VCaP (cell line): ENCODE data around the gene CES2.

Source experiments
- H3K27ac ChIP-seq: fragments of 450-650 bp; 2 replicates; pipeline ENCODE4 v1.5.1; 2017
- CTCF ChIP-seq: fragments of 450-650 bp; conservative IDR thresholded peaks from 2 replicates; pipeline ENCODE4 v1.5.1; 2017; ENCODE audit warnings: mild to moderate bottlenecking, moderate library complexity

Gene CES2

DNA sequence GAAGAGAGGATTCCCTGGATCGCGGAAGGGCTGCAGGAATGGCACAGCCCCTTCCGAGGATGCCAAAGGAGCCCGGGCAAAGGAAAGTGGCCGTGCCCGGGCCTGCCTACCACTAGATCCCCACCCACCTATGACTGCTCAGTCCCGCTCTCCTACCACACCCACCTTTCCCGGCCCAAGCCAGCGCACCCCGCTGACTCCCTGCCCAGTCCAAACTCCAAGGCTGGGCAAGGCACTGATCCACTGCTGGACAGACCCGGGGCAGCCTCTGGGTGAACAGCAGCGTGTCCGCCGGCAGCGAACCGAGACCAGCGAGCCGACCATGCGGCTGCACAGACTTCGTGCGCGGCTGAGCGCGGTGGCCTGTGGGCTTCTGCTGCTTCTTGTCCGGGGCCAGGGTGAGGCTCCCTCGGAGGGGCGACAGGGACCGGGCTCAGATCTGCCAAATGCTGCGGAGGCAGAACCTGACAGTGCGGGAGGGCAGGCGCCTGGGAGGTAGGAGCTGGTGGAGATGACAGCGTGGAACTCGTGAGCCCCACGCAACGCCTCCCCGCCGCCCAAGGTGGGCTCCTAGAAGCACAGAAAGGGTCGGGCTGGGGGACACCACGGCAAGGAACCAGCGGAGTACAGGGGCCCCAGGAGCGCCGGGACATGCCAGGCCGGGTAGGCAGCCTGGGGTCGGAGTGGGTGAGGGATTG, at the start of gene CES2:
Gene CES2, plus strand, starts transcription at position 203 of the 698 bp plus-strand sequence. Its CDS starts 120 bp downstream, at position 323.
- H3K27ac ChIP-seq, result peak within 1 kb of the TSS; percentile 78
- no peak for TF ChIP-seq CTCF

GRCh38 chr16:66886321-66886720, 49.0 kb upstream of the CES2 start:
- no peak overlapping the region for H3K27ac ChIP-seq
- no peak for TF ChIP-seq CTCF

DNA sequence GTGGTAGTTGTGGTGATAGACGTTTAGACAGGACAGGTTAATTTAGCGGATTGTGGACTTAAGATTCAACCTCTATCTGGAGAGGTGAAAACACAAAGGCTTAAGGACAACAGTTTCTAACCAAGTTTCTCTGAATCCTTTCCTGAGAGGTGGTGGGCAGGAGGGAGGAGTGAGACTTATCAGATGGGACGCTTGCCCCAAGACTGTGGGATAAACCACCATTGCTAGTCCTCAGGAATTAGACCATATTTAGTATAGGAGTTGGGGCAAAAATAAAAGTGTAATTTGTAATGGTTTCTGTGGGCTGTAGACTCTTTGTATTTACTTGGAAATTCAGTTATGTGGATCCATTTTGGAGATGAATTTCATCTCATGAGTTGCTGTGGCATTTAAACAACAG, 48.4 kb upstream of the CES2 start:
- no peak for TF ChIP-seq CTCF
- H3K27ac ChIP-seq, result no peak overlapping the region

DNA sequence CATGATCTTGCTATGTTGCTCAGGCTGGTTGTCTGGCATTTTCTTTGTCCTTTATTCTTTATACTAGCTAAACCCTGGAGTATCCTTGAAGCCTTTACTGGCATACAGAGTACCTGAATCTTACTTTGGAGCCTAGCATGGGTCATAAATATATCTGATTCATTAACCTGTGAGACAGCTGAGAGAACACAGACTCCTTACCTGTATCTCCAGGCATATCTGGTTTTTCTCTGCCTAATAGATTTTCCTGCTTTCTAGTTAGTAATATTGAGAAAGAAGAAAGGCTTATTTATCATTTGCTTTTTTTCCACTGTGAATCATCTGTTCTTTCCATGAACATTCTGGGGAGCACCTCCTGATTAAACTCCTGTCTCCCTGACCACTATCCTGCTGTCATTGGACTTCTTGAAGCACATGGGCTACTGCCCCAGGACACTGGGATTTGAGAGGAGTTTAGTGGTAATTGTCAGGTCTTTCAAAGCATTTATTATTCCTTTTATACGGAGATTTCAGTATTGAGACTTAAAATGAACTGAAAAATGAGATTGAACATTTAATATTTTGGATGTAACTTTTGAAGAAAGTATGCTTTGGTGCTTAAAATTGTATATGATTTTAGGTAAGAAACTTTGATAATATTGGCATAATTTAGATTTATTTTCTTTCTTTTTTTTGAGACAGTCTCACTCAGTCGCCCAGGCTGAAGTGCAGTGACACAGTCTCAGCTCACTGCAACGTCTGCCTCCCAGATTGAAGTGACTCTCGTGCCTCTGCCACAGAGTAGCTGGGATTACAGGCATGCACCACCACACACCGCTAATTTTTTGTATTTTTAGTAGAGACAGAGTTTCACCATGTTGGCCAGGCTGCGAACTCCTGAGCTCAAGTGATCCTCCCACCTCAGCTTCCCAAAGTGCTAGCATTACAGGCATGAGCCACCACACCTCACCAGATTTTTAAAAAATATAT, 46.4 kb upstream of the CES2 start:
- H3K27ac ChIP-seq, result no peak overlapping the region
- no peak for TF ChIP-seq CTCF

- no peak overlapping the region for H3K27ac ChIP-seq
- TF ChIP-seq CTCF, result no peak
Observed at GRCh38 chr16:66889622-66890021, 45.7 kb upstream of the CES2 start.

DNA sequence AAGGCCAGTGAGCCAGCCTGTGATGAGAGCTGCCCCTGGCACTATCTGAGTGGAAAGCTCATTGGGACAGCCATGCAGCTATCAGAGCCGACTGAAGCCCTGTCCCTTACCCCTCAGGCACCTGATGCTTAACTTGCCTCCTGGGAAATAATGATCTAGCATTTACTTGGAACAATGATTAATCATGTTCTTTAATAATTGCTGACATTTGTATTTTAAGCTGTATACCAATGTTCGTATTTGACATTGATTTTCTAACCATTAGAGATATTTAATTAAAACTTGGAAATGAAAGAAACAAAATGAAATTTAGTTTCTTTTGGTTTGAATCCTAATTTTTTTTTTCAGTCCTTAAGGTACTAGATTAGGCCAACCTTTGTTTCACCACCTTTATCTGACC, 44.5 kb upstream of the CES2 start:
- TF ChIP-seq CTCF, result no peak

GRCh38 chr16:66891360-66891759, 44.0 kb upstream of the CES2 start:
- TF ChIP-seq CTCF, result no peak
- H3K27ac ChIP-seq, result no peak overlapping the region

More for the DNA sequence above, 44.5 kb upstream of the CES2 start:
- H3K27ac ChIP-seq, result no peak overlapping the region
